ENCODE data around the gene CCNH.

The CCNH gene

DNA sequence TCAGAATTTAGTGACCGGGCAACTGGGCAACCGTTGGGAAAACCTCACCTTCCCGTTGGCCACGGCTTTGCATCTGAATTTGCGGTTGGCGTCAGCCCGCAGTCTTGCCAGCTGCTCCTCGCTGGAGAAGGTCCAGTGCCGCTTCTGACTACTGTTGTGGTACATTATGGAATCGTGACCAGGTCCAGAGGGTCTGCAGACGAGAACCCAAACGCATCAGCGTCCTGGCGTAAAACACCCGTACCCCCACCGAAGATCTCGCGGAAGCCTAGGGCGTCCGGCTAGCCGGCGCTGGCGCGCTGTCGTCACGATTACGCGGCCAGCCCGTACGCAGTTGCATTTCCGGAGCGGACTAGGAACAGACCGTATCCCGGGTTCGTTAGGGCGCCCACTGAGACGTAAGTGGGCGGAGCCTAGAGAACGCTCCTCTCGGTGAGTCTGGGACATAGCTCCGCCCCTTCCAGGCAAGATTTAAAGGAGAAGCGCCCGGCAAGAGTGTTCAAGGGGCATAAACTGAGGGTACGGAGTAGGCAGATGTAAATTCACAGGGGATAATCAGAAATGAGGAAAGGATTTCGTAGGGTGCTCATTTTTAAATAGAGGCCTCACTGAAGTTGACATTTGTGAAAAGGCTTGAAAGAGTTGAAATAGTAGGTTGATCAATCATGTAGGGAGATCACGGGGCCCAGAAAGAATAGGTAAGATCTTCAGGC is at the start of gene CCNH:
Gene CCNH (minus strand): TSS at position 301 of the 713 bp plus-strand sequence. CDS start 136 bp downstream, at position 165.
- DNase-seq (ENCODE audit: low read depth, low spot score) = peak; percentile 99

DNA sequence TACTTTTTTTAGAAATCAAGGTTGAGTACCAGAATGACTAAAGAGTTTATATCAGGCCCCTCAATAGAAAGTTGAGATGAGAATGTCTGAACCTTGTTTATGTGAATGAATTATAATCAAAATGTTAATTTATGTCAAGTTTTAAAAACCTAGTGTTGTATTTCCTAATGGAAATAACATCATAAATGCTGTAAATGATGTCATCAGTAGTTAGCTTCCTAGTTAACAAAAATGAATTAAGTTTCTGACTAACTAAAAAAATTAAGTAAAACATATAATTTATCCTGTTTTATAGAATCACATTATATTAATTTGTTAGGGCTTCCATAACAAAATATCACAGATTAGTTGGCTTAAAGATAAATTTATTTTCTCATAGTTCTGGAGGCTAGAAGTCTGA is 45.0 kb upstream of the CCNH start:
- DNase-seq (ENCODE audit: low read depth, low spot score) = no peak

- no peak for DNase-seq (ENCODE audit: low read depth, low spot score)
These were observed 41.1 kb upstream of the CCNH start for GRCh38 chr5:87453801-87454200.

DNA sequence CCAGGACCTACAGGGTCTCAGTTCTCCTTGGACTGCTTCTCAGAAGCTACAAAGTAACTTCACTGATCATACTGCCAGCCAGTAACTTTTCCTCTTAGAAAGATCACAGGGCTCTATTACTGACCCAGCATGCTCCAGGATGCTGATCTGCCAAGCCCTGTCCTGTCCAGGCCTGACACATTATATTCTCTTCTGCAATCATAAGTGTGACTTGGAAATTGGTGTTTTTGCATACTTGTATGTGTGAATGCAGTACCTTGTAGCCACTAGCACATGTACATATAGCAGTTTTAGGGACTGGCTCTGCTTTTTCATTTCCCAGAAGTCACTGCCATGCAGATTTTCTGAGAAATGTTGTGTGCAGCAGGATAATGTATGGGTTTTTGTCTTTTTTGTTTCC is 40.1 kb upstream of the CCNH start:
- no peak for DNase-seq (ENCODE audit: low read depth, low spot score)

DNA sequence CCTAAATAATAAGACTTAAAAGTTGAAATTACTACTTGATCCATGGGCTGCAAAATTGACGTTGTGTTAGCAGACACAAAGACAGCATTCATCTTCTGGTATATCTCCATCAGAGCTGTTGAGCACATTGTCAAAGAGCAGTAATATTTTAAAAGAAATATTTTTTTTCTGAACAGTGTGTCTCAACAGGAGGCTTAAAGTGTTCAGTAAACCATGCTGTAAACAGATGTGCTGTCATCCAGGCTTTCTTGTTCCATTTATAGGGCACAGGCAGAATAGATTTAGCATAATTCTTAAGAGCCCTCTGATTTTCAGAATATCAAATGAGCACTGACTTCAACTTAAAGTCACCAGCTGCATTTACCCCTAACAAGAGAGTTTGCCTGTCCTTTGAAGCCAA is 29.7 kb upstream of the CCNH start:
- DNase-seq (ENCODE audit: low read depth, low spot score) = no peak

DNA sequence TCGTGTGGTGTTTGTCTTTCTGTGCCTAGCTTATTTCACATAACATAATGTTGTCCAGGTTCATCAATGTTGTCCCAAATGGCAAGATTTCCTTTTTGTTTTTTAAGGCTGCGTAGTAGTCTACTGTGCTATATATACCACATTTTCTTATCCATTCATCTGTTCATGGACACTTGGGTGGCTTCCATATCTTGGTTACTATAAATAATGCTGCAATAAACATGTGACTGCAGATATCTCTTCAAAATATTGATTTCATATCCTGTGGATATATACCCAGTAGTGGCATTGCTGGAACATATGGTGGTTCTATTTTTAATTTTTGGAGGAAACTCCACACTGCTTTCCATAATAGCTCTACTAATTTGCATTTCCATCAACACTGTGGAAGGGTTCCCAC is 25.5 kb upstream of the CCNH start:
- DNase-seq (ENCODE audit: low read depth, low spot score) = no peak

DNA sequence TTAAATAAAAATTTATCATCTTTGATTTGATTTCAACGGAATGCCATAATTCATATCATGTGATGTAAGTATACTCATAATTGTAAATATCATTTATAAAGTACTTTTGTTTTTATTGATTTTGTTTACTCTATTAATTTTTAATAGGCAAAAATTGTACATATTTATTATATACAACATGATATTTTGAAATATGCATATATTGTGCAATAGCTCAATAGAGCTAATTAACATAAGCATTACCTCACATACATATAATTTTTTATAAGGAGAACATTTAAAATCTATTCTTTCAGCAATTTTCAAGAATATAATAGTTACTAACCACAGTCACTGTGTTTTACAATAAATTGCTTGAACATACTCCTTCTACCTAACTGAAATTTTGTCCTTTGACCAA is 25.0 kb upstream of the CCNH start:
- DNase-seq (ENCODE audit: low read depth, low spot score) = no peak

- no peak for DNase-seq (ENCODE audit: low read depth, low spot score)
These were observed 22.5 kb upstream of the CCNH start for GRCh38 chr5:87435144-87435694.

- no peak for DNase-seq (ENCODE audit: low read depth, low spot score)
These were observed 21.7 kb upstream of the CCNH start for GRCh38 chr5:87434461-87434860.

DNA sequence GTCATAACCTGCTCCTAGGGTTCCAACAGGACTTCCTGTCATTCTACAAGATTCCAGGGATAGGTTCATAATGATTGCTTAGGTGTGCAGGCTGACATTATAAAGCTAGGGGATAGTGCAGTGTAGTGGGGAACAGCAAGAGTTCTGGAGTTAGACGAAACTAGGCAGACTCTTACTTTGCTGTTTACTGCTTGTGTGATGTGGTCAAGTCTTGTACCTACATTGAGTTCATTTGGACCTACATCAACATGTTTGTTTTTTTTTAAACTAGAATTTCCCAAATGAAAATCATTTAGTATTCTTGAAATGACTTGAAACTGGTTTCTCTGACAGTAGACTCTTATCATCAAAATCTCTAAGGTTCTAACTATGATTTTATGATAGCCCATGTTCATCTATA is 21.2 kb upstream of the CCNH start:
- no peak for DNase-seq (ENCODE audit: low read depth, low spot score)

- no peak for DNase-seq (ENCODE audit: low read depth, low spot score)
These were observed 19.7 kb upstream of the CCNH start for GRCh38 chr5:87432460-87432859.

DNA sequence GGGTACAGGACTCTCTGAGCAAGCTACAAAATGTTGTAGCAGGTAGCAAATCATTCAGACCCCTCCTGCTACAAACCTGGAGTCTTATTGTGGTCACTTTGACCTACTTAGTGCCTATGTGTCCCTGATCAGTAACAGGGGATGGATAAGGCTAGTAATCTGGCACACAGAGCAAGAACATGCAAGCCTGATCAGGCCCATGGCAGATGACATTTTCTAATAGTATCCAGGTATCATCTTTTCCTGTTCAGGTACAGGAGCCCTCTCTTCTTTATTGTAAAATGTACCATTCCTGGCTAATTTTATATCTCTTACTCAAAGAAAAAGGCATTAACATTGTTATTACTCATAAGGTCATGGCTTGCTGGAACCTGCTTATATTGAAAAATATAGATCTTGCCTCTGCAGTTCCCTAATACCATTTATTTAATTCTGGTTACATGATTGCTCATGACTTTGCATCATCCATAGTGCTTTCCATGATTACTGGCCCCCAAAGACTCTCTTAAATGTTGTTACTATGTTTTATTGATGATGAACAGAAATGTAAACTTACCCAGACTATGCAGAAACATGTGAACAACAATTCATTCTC is 18.2 kb upstream of the CCNH start:
- DNase-seq (ENCODE audit: low read depth, low spot score) = no peak

DNA sequence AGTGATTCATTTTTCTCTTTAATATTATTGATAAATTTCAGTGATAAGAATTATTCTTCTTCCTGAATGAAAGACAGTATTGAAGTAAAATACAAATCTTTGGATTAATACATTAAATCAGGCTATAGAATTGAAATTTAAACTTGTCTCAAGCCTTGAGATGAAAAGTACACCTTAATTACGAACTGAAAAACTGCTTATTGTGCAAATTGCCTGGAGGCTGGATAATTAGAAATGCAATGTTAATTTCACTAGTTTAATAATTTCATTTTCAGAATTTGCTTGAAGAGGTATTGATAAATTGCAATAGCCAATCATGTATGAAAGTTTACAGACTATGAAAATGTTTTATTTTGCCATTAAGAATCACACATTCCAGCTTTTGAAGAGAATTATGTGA is 11.0 kb upstream of the CCNH start:
- DNase-seq (ENCODE audit: low read depth, low spot score) = no peak

DNA sequence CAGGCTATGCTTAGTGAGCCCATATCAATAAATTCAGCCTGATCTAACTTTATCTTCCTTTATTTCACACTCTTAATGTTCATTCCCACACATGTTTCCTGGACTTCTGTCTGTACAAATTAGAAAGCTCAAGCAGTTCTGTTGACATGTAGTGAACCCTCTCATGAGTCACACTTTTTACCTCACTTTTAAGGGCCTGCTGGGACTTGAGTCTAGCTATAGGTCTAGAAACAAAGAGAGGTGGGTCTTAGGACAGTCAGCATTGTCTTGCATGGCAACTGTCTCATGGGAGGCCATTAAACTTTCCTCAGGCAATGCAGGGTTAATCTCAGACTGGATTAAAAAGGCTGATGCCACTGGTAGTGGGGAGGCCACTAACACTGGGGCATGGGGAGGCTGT is 8.6 kb upstream of the CCNH start:
- DNase-seq (ENCODE audit: low read depth, low spot score) = no peak

DNA sequence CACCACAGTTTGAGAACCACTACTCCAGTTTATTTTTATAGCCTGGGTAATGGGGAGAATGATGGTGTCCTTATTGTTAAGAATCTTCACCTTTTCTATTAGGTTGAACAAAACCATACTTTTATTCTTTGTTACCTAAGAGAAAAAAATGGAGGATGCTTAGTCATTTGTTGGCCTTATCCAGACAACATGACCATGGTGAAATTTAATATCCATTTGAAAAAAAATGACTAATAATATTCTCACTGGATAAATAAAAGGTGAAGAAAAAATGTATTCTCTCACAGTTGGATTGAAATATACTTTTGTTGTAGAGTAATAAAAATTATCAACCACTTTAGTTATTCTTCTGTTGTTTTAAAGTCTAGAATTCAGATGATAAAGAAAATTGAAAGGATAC is 5.8 kb upstream of the CCNH start:
- DNase-seq (ENCODE audit: low read depth, low spot score) = no peak

- DNase-seq (ENCODE audit: low read depth, low spot score) = no peak
These were observed 564 bp upstream of the CCNH start for GRCh38 chr5:87413343-87413645.

DNA sequence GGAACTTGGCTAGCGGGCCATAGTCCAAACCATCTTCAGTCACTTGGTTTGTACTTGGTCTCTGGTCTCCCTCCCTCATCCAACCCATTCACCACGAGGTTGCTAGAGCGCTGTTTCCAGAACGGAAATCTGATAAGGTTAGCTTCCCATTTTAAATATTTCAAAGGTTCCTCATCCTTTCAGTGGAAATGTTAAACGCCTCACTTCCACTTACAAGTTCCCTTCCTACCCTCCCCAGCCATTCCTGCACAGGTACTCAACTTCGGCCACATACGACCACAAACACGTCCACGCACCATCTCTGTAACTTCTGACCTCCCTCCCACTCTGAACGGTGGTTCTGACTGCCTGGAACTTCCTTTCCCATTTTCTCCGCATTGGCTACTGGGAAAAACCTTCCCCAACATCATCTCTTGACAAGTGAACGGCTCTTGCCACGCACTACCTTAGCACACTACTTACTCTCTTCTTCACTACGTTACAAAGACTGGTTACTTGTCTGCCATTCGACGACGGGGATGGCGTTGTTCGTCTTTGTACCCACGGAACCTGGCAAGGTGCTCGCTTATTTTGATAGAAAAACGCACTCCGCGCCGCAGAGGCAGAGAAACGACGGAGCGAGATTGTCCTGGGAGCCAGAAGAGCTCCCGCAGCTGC is 629 bp downstream of the CCNH start:
- DNase-seq (ENCODE audit: low read depth, low spot score) = peak; percentile 61

DNA sequence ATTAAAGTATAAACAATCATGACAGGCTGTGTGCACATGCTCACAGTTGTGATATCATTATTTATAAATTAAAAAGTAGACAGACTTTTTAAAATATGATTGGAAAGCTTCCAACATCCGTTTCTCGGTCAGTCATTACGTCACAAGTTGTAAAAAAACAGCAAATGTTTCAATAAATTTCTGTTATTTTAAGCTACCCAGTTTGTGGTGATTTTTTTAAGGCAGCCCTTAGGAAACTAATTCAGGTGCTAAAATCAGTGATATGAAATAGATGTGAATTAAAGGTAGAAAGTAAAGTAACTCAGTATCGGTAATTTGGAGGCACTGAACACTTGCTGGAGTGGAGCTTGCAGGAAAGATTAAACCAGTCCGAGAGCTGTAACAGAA is 1.2 kb downstream of the CCNH start:
- no peak for DNase-seq (ENCODE audit: low read depth, low spot score)

DNA sequence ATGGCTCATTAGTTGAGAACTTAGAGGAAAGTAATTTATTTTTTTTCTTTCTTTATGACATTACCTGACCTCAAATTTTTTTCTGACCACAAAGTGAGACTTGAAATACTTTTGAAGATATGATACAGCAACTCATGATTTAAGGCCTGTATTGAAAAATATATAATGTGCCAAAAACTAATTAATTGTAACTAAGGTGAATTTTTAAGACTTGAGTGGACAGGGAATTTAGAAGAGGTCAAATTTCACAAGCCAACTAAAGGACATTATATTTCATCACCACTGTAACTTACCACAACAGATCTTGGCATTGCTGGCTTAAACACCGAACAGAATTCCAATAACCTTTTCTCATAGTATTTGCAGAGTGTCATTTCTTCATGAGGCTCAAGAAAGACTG is 1.8 kb downstream of the CCNH start:
- DNase-seq (ENCODE audit: low read depth, low spot score) = peak; percentile 82

- DNase-seq (ENCODE audit: low read depth, low spot score) = no peak
These were observed 4.5 kb downstream of the CCNH start for GRCh38 chr5:87408204-87408603.

GRCh38 chr5:87405472-87406155 is 7.1 kb downstream of the CCNH start:
- peak; percentile 31 for DNase-seq (ENCODE audit: low read depth, low spot score)

DNA sequence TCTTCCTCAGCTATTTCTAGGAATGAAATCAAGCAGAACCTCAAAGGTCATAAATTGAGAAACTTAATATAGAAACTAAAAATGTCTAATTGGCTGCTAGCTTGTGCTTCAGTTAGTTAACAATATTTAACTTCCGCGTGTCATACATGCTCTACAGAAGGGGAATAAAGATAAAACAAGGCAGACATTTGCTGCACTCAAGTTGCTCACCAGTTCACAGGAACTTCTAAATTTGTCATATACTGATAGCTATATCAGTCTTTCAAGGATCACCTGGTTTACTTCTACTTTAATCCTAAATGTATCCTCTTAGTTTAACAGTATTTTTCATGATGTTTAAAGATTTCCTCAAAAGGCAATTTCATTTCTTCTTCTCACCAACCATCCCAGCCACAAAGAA is 8.4 kb downstream of the CCNH start:
- DNase-seq (ENCODE audit: low read depth, low spot score) = no peak

- DNase-seq (ENCODE audit: low read depth, low spot score) = no peak
These were observed 8.8 kb downstream of the CCNH start for GRCh38 chr5:87403899-87404298.

All from astrocyte of the hippocampus (primary cell).